ENCODE results near the gene ANKRD13C.
A peak's percentile ranks its signal among the peaks of the same experiment; 100 is the strongest.

Gene ANKRD13C

GRCh38 chr1:70293186-70293843 is 61.2 kb downstream of the ANKRD13C start:
- DNase-seq (ENCODE audit: low read depth in 2 of 2), result no peak

GRCh38 chr1:70290218-70290617 is 64.3 kb downstream of the ANKRD13C start:
- DNase-seq (ENCODE audit: low read depth in 2 of 2), result no peak

- DNase-seq (ENCODE audit: low read depth in 2 of 2), result no peak
Observed at GRCh38 chr1:70288166-70288565, 66.4 kb downstream of the ANKRD13C start.

- DNase-seq (ENCODE audit: low read depth in 2 of 2), result no peak
Observed at GRCh38 chr1:70286453-70286852, 68.1 kb downstream of the ANKRD13C start.

- DNase-seq (ENCODE audit: low read depth in 2 of 2), result no peak
Observed at GRCh38 chr1:70284366-70284765, 70.2 kb downstream of the ANKRD13C start.

- no peak for DNase-seq (ENCODE audit: low read depth in 2 of 2)
Observed at GRCh38 chr1:70278710-70279109, 75.8 kb downstream of the ANKRD13C start.

- DNase-seq (ENCODE audit: low read depth in 2 of 2), result no peak
Observed at GRCh38 chr1:70277875-70278274, 76.6 kb downstream of the ANKRD13C start.

- no peak for DNase-seq (ENCODE audit: low read depth in 2 of 2)
Observed at GRCh38 chr1:70265946-70266345, 88.6 kb downstream of the ANKRD13C start.

- no peak for DNase-seq (ENCODE audit: low read depth in 2 of 2)
Observed at GRCh38 chr1:70264839-70265238, 89.7 kb downstream of the ANKRD13C start.

GRCh38 chr1:70256664-70257063 is 97.9 kb downstream of the ANKRD13C start:
- no peak for DNase-seq (ENCODE audit: low read depth in 2 of 2)

GRCh38 chr1:70248729-70249128 is 105.8 kb downstream of the ANKRD13C start:
- no peak for DNase-seq (ENCODE audit: low read depth in 2 of 2)

- no peak for DNase-seq (ENCODE audit: low read depth in 2 of 2)
Observed at GRCh38 chr1:70247768-70248167, 106.8 kb downstream of the ANKRD13C start.

- no peak for DNase-seq (ENCODE audit: low read depth in 2 of 2)
Observed at GRCh38 chr1:70247122-70247521, 107.4 kb downstream of the ANKRD13C start.

- no peak for DNase-seq (ENCODE audit: low read depth in 2 of 2)
Observed at GRCh38 chr1:70239940-70240339, 114.6 kb downstream of the ANKRD13C start.

- DNase-seq (ENCODE audit: low read depth in 2 of 2), result no peak
Observed at GRCh38 chr1:70234733-70235132, 119.8 kb downstream of the ANKRD13C start.

- DNase-seq (ENCODE audit: low read depth in 2 of 2), result no peak
Observed at GRCh38 chr1:70231475-70231874, 123.0 kb downstream of the ANKRD13C start.

GRCh38 chr1:70228670-70229069 is 125.9 kb downstream of the ANKRD13C start:
- no peak for DNase-seq (ENCODE audit: low read depth in 2 of 2)

- DNase-seq (ENCODE audit: low read depth in 2 of 2), result no peak
Observed at GRCh38 chr1:70227439-70227838, 127.1 kb downstream of the ANKRD13C start.

- no peak for DNase-seq (ENCODE audit: low read depth in 2 of 2)
Observed at GRCh38 chr1:70224954-70225353, 129.6 kb downstream of the ANKRD13C start.

- DNase-seq (ENCODE audit: low read depth in 2 of 2), result no peak
Observed at GRCh38 chr1:70222716-70223235, 131.7 kb downstream of the ANKRD13C start.

- peak; percentile 97 to 98 for DNase-seq (ENCODE audit: low read depth in 2 of 2)
Observed at GRCh38 chr1:70221238-70222121, 133.0 kb downstream of the ANKRD13C start, which contains the start of gene SRSF11. Gene SRSF11 (plus strand): TSS chr1:70221380. CDS start chr1:70221637, 257 bp downstream.

GRCh38 chr1:70220517-70221237 is 133.8 kb downstream of the ANKRD13C start:
- no peak for DNase-seq (ENCODE audit: low read depth in 2 of 2)
